GM19043 (cell line): ENCODE results near the gene YWHAQ.
A peak's percentile ranks its signal among the peaks of the same experiment; 100 is the strongest.
"Not testable (repeated sequence)": the region's sequence is repeated elsewhere in the genome, so short reads cannot be mapped to it uniquely, and the experiment has no call there.

Source experiments
- ATAC-seq: cut with Tn5 transposase; IDR thresholded peaks from one replicate; pipeline ENCODE4 v1.9.1; 2021; ENCODE audit warnings: low read depth; ENCODE audit not compliant: unreplicated experiment

YWHAQ gene

GRCh38 chr2:9637330-9637729, 6.5 kb upstream of the YWHAQ start:
- ATAC-seq, result no peak

- no peak for ATAC-seq
Measured at GRCh38 chr2:9634133-9634532, 3.3 kb upstream of the YWHAQ start.

DNA sequence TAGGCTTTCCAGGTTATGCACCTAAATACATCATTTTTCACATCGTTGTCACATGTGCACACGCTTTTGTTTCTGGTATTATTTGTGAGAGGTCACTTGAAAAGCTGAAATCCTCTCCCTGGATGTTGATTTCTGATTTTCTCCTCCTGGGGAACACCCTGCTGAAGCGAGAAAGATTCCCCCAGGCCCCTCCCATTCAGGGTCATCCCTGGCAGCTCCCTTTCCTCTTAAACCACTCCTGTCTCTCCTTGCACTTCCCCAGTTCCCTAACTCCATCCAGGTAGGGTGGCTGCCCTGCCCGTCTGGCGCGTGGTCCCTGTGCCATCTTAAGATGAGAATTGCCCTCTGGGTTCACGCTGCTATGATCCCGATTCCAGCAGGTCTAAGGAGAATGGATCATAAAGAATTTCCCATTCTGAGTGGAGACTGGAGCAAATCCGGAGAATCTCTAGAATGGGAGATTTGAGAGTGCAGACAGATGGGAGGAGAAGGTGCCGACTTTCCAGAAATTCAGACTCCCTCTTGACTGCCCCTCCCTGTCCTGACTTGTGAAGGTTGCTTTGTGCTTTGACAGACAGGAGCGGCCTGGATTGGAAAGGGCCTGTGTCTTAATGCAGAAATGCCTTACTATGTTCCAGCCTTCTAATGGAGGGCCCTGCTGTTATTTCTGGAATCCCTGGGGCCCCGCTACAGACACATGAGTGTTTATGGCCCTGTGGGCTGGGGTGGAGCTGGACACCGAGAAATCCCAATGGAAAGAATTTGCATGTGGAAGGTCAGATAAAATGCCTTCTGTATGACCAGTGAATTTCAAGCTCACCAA, 1.3 kb upstream of the YWHAQ start:
- ATAC-seq, result no peak

GRCh38 chr2:9631553-9631819, 689 bp upstream of the YWHAQ start:
- ATAC-seq, result no peak

- ATAC-seq, result peak; percentile 28
Measured at GRCh38 chr2:9630117-9630735, 571 bp downstream of the YWHAQ start.

DNA sequence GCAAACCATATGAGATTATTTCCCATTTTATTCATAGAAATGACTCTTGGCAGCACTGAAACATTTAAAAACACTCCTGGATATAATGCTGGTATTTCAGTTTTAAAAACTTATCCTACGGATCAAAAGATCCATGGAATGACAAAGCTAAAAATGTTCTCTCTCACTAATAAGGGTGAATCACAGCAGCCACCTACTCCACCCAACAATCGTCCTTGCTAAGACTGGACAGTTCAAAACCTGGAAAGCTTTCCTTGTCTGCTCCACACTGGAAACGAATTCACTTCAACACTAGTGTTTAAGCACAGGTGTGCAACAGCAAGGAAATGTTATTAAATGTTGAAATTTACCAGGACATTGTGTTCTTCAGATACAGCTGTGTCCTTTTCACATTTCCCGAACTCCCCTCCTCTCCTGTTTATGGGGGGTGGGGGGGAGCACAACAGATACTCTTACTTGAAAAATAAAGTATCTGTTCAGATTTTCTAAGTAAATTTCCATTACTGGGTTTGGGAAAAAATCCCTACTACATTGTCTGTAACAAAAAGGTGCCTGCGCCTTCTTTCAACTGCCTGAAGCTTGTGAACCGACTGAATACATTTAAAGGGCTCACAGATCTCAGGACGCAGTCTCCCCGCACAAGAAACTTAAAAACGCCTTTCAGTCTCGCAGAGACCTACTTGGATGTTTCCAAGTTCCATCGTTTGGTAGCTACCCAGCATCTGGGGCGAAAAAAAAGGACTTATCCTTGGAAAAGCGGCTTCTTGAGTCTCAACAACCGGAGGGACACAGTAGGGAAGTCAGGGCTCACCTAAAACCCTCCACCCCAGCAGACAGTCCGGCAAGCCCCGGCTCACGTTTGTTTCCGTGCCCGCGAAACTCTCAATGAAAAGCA, 1.3 kb downstream of the YWHAQ start:
- ATAC-seq, result no peak

DNA sequence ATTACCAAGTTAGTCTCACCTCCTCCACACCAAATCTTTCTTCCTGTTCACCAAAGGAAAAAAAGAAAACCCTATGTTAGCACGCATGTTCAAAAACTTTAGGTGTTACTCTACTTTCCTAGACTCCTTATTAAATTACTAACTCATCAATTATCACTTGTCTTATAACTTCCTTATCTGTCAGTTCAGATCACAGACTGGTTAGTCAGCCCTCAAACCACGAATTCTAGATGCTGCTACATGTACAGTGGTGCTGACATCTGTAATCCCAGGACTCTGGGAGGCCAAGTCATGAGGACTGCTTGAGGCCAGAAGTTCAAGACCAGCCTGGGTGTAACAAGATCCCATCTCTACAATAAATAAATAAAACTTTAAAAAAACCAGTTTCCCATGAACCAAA, 3.5 kb downstream of the YWHAQ start:
- ATAC-seq, result no peak

DNA sequence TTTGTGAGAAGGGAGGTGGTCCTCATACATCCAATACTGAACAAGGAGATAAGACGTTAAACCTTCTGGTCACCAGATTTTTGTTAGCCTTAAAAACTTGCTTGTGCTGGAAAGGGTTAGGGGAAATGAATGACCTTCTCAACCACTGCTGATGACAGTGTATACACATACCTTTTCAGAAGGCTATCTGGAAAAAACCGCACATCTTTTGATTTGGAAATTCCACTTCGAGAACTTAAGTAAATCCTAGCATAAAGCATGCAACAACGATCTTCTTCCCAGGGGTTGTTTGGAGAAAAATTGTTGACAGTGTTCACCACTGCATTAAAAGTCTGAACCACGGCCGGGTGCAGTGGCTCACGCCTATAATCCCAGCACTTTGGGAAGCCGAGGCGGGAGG, 7.6 kb downstream of the YWHAQ start:
- no peak for ATAC-seq

GRCh38 chr2:9621655-9622054, 9.1 kb downstream of the YWHAQ start:
- ATAC-seq, result not testable (repeated sequence)

- no peak for ATAC-seq
Measured at GRCh38 chr2:9618410-9618809, 12.4 kb downstream of the YWHAQ start.

- no peak for ATAC-seq
Measured at GRCh38 chr2:9617749-9618148, 13.0 kb downstream of the YWHAQ start.

GRCh38 chr2:9617296-9617695, 13.5 kb downstream of the YWHAQ start:
- ATAC-seq, result no peak

- no peak for ATAC-seq
Measured at GRCh38 chr2:9614562-9614961, 16.2 kb downstream of the YWHAQ start.

DNA sequence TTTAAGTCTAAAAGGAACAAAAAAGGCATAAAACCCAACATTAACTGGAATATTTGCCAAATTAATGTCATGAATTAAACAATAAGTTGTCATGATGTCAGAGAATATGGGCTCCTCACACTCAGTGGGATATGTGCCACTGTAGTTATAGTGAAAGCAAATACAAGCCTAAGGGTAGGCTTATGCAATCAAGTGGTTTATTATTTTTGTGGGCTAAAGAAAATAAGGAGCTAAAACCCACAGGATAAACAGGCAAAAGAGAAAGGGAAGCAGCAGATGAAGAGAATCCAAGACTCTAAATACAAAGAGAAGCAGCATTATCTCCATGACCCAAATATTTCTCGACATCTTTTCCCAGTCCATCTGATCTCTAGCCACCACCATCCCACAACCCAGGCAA, 17.5 kb downstream of the YWHAQ start:
- no peak for ATAC-seq

DNA sequence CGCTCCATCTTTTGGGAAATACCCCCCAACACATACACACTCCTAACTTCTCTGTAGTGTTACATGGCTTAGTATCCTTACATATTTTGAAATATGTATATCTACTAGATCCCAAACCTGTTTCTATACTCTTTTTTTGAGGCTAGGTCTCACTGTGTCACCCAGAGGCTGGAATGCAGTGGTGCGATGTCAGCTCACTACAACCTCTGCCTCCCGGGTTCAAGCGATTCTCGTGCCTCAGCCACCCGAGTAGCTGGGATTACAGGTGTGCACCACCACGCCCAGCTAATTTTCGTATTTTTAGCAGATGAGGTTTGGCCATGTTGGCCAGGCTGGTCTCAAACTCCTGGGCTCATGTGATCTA, 19.3 kb downstream of the YWHAQ start:
- ATAC-seq, result not testable (repeated sequence)

GRCh38 chr2:9610781-9611548, 19.8 kb downstream of the YWHAQ start:
- no peak for ATAC-seq

GRCh38 chr2:9608491-9608890, 22.3 kb downstream of the YWHAQ start:
- not testable (repeated sequence) for ATAC-seq

DNA sequence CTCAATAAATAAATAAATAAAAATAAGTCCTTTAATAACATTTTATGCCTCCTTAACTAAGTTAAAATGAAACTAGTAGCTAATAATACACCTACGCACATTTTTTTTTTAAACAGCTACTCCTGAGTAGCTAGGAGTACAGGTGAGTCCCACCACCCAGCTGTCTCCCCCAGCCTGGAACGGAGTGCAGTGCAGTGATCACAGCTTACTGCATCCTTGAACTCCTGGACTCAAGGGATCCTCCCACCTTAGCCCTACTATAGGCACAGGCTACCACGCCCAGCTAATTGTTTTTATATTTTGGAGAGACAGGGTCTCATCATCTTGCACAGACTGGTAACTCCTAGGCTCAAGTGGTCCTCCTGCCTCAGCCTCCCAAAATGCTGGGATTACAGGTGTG, 28.4 kb downstream of the YWHAQ start:
- ATAC-seq, result no peak

GRCh38 chr2:9601397-9601796, 29.4 kb downstream of the YWHAQ start:
- no peak for ATAC-seq

GRCh38 chr2:9599430-9599829, 31.4 kb downstream of the YWHAQ start:
- ATAC-seq, result no peak
